GM12878 (cell line): ENCODE results near the gene PCGF6.

Source experiments
- CTCF ChIP-seq, 3 experiments: IDR thresholded peaks in 2 of 3; conservative IDR thresholded peaks in 1 of 3; 2 replicates each; pipeline ENCODE4 v1.5.1; 2011; ENCODE audit warnings: low read depth in 3 of 3, low read length in 3 of 3, mild to moderate bottlenecking in 3 of 3, control low read depth in 2 of 3, moderate library complexity in 2 of 3, inconsistent platforms in 1 of 3, mixed read lengths in 1 of 3; ENCODE audit not compliant: control insufficient read depth in 2 of 3, insufficient read depth in 1 of 3; ENCODE audit errors: extremely low read depth in 1 of 3
- EED ChIP-seq: sonication (generic); IDR thresholded peaks from 2 replicates; pipeline ENCODE4 v1.6.1; 2016; ENCODE audit warnings: antibody characterized with exemption, low read depth
- ETV6 ChIP-seq, 2 experiments: fragments of 450-650 bp in 1 of 2; IDR thresholded peaks in 1 of 2; conservative IDR thresholded peaks in 1 of 2; 2 replicates each; pipeline ENCODE4 v1.6.1; 2014; ENCODE audit warnings: antibody characterized with exemption in 1 of 2, borderline replicate concordance in 1 of 2, low read depth in 1 of 2, mild to moderate bottlenecking in 1 of 2, moderate library complexity in 1 of 2
- NFIC ChIP-seq: IDR thresholded peaks from 2 replicates; pipeline ENCODE4 v1.6.1; 2012; ENCODE audit warnings: low read depth, mild to moderate bottlenecking, inconsistent platforms, low read length, moderate library complexity
- NKRF ChIP-seq: fragments of 450-650 bp; conservative IDR thresholded peaks from 2 replicates; pipeline ENCODE4 v1.6.1; 2017; ENCODE audit warnings: mild to moderate bottlenecking, moderate library complexity
- POLR2A ChIP-seq: IDR thresholded peaks from 2 replicates; pipeline ENCODE4 v1.6.1; 2011; ENCODE audit warnings: low read depth, mild to moderate bottlenecking, low read length
- POLR2AphosphoS5 ChIP-seq: IDR thresholded peaks from 2 replicates; pipeline ENCODE4 v1.6.1; 2011; ENCODE audit warnings: mild to moderate bottlenecking, low read length, inconsistent platforms
- SMC3 ChIP-seq: IDR thresholded peaks from 2 replicates; pipeline ENCODE4 v1.6.1; 2011; ENCODE audit warnings: low read length, improper control_type of control experiment, borderline replicate concordance
- SUZ12 ChIP-seq: fragments of 200-600 bp; sonication (generic); IDR thresholded peaks from one replicate; pipeline ENCODE4 v1.6.1; 2018; ENCODE audit warnings: antibody characterized with exemption, mild to moderate bottlenecking; ENCODE audit not compliant: unreplicated experiment

- TF ChIP-seq CTCF (IDR thresholded peaks at IDR 0.05 in 2 of 3, conservative IDR thresholded peaks at IDR 0.05 in 1 of 3; ENCODE audit: control insufficient read depth in 2 of 3, extremely low read depth in 1 of 3, insufficient read depth in 1 of 3, low read depth in 3 of 3, low read length in 3 of 3) = no peak
- TF ChIP-seq POLR2AphosphoS5 = no peak
- no peak for TF ChIP-seq NFIC
- no peak for TF ChIP-seq NKRF
- no peak for TF ChIP-seq ETV6 (conservative IDR thresholded peaks at IDR 0.05 in 1 of 2, IDR thresholded peaks at IDR 0.05 in 1 of 2; ENCODE audit: borderline replicate concordance in 1 of 2, low read depth in 1 of 2)
- TF ChIP-seq SMC3 = no peak
- no peak for TF ChIP-seq SUZ12
- no peak for TF ChIP-seq EED
- TF ChIP-seq POLR2A = no peak
Measured at GRCh38 chr10:103254538-103255325, 96.2 kb downstream of the PCGF6 start.
